SIG-M5 treated with dmso at 0.1 percent for 504 hours (cell line): Measurements from ENCODE around the gene PET117.
"Not testable (repeated sequence)": the region's sequence is repeated elsewhere in the genome, so short reads cannot be mapped to it uniquely, and the experiment has no call there.

Experiments used
- DNase-seq: peaks from one replicate; lab custom pipeline; 2025; ENCODE audit not compliant: unreplicated experiment; lab: John Stamatoyannopoulos, UW

PET117 gene

GRCh38 chr20:18137412-18138265, at the start of gene PET117, which contains the start of gene KAT14:
TSS of gene PET117 (plus strand) at chr20:18137863. CDS start at chr20:18137956, 93 bp downstream.
TSS of gene KAT14 (plus strand) at chr20:18137863. CDS start at chr20:18142661, 4,798 bp downstream.
- peak; percentile 78 for DNase-seq

GRCh38 chr20:18088298-18088697, 49.4 kb upstream of the PET117 start:
- not testable (repeated sequence) for DNase-seq

GRCh38 chr20:18088841-18089240, 48.8 kb upstream of the PET117 start:
- not testable (repeated sequence) for DNase-seq

GRCh38 chr20:18090044-18090443, 47.6 kb upstream of the PET117 start:
- no peak for DNase-seq

GRCh38 chr20:18090477-18090876, 47.2 kb upstream of the PET117 start:
- DNase-seq, result no peak

- DNase-seq, result no peak
Observed at GRCh38 chr20:18091623-18092022, 46.0 kb upstream of the PET117 start.

- no peak for DNase-seq
Observed at GRCh38 chr20:18092890-18093289, 44.8 kb upstream of the PET117 start.

- no peak for DNase-seq
Observed at GRCh38 chr20:18093388-18093787, 44.3 kb upstream of the PET117 start.

- DNase-seq, result no peak
Observed at GRCh38 chr20:18094191-18094590, 43.5 kb upstream of the PET117 start.

GRCh38 chr20:18100569-18100968, 37.1 kb upstream of the PET117 start:
- not testable (repeated sequence) for DNase-seq

GRCh38 chr20:18101125-18101810, 36.4 kb upstream of the PET117 start:
- DNase-seq, result no peak

GRCh38 chr20:18103497-18103896, 34.2 kb upstream of the PET117 start:
- DNase-seq, result no peak

- DNase-seq, result no peak
Observed at GRCh38 chr20:18108326-18108725, 29.3 kb upstream of the PET117 start.

- not testable (repeated sequence) for DNase-seq
Observed at GRCh38 chr20:18128574-18128973, 9.1 kb upstream of the PET117 start.

GRCh38 chr20:18132663-18133062, 5.0 kb upstream of the PET117 start:
- no peak for DNase-seq

GRCh38 chr20:18133962-18134361, 3.7 kb upstream of the PET117 start:
- no peak for DNase-seq

GRCh38 chr20:18138266-18138582, 561 bp downstream of the PET117 start:
- no peak for DNase-seq

GRCh38 chr20:18138639-18139583, 1.2 kb downstream of the PET117 start:
- DNase-seq, result no peak

GRCh38 chr20:18139832-18140231, 2.2 kb downstream of the PET117 start:
- no peak for DNase-seq

GRCh38 chr20:18144541-18145099, 7.0 kb downstream of the PET117 start:
- DNase-seq, result no peak

GRCh38 chr20:18154342-18154741, 16.7 kb downstream of the PET117 start:
- DNase-seq, result no peak
